H1 (cell line): Measurements from ENCODE around the gene LBX2.

Experiments
- CHD7 ChIP-seq: fragments of 300-600 bp; sonication (generic); IDR thresholded peaks from 2 replicates; pipeline ENCODE4 v1.7.1; 2012; ENCODE audit warnings: low read length, moderate library complexity, mild to moderate bottlenecking, inconsistent platforms; ENCODE audit not compliant: insufficient replicate concordance
- CTCF ChIP-seq, 3 experiments: IDR thresholded peaks; 1 replicate in 2 of 3; 2 replicates in 1 of 3; pipeline versions ENCODE4 v1.5.1 to v1.6.1; 2011; ENCODE audit warnings: low read length in 3 of 3, mild to moderate bottlenecking in 3 of 3, inconsistent platforms in 2 of 3, low read depth in 1 of 3, moderate library complexity in 1 of 3; ENCODE audit not compliant: insufficient read depth in 1 of 3; ENCODE audit errors: control extremely low read depth in 1 of 3
- MAFK ChIP-seq: IDR thresholded peaks from 2 replicates; pipeline ENCODE4 v1.6.1; 2012; ENCODE audit warnings: low read depth, mild to moderate bottlenecking, improper control_type of control experiment, low read length
- POLR2A ChIP-seq, 2 experiments: IDR thresholded peaks; 1 replicate in 1 of 2; 2 replicates in 1 of 2; pipeline ENCODE4 v1.6.1; 2011; ENCODE audit warnings: low read depth in 2 of 2, low read length in 2 of 2, mild to moderate bottlenecking in 2 of 2; ENCODE audit errors: control extremely low read depth in 1 of 2
- POLR2AphosphoS5 ChIP-seq: IDR thresholded peaks from 2 replicates; pipeline ENCODE4 v1.6.1; 2011; ENCODE audit warnings: low read depth, low read length
- POU5F1 ChIP-seq: IDR thresholded peaks from 2 replicates; pipeline ENCODE4 v1.6.1; 2011; ENCODE audit warnings: low read depth, mild to moderate bottlenecking, low read length, moderate library complexity
- RAD21 ChIP-seq, 2 experiments: IDR thresholded peaks in 1 of 2; conservative IDR thresholded peaks in 1 of 2; 2 replicates each; pipeline ENCODE4 v1.6.1; 2011; ENCODE audit warnings: low read depth in 2 of 2, low read length in 2 of 2, improper control_type of control experiment in 1 of 2, inconsistent platforms in 1 of 2, mild to moderate bottlenecking in 1 of 2, moderate library complexity in 1 of 2
- RBBP5 ChIP-seq: IDR thresholded peaks from 2 replicates; pipeline ENCODE4 v1.7.1; 2012; ENCODE audit warnings: low read depth, mild to moderate bottlenecking, inconsistent platforms, low read length, moderate library complexity, borderline replicate concordance
- RFX5 ChIP-seq: IDR thresholded peaks from 2 replicates; pipeline ENCODE4 v1.6.1; 2011; ENCODE audit warnings: low read depth, low read length, improper control_type of control experiment, borderline replicate concordance

GRCh38 chr2:74495440-74495839, 4.0 kb downstream of the LBX2 start:
- no peak for TF ChIP-seq CHD7
- no peak for TF ChIP-seq RBBP5
- TF ChIP-seq RFX5 = no peak
- TF ChIP-seq POLR2A (IDR thresholded peaks at IDR 0.05; ENCODE audit: control extremely low read depth in 1 of 2, low read depth in 2 of 2, low read length in 2 of 2) = no peak
- TF ChIP-seq CTCF (IDR thresholded peaks at IDR 0.05; ENCODE audit: control extremely low read depth in 1 of 3, insufficient read depth in 1 of 3, low read depth in 1 of 3, low read length in 3 of 3) = no peak
- TF ChIP-seq POLR2AphosphoS5 = no peak
- no peak for TF ChIP-seq RAD21 (IDR thresholded peaks at IDR 0.05 in 1 of 2, conservative IDR thresholded peaks at IDR 0.05 in 1 of 2; ENCODE audit: low read depth in 2 of 2, low read length in 2 of 2)
- TF ChIP-seq POU5F1 = no peak
- no peak for TF ChIP-seq MAFK
